Karpas-422 (cell line): ENCODE measurements around the gene MIEF2. TPM values are rescaled to one million over a fixed set of nuclear protein-coding genes. Genes with fewer than 3 reads are reported as not detected.

Experiments used
- DNase-seq: peaks from one replicate; pipeline ENCODE4 v3.0.0-alpha.2; 2015
- H2AFZ ChIP-seq: fragments of 200-600 bp; sonication (generic); 2 replicates; pipeline ENCODE4 v1.6.1; 2014; ENCODE audit warnings: antibody characterized with exemption, low read length, mixed read lengths
- H3K27ac ChIP-seq: fragments of 200-600 bp; sonication (generic); 2 replicates; pipeline ENCODE4 v1.5.1; 2014; ENCODE audit warnings: mild to moderate bottlenecking, low read length, moderate library complexity
- H3K27me3 ChIP-seq: fragments of 200-600 bp; sonication (generic); 2 replicates; pipeline ENCODE4 v1.6.1; 2014; ENCODE audit warnings: low read length, mixed read lengths
- H3K36me3 ChIP-seq: fragments of 200-600 bp; sonication (generic); 2 replicates; pipeline ENCODE4 v1.6.1; 2014; ENCODE audit warnings: low read length, mixed read lengths; ENCODE audit not compliant: insufficient read depth
- H3K4me1 ChIP-seq: fragments of 200-600 bp; sonication (generic); 2 replicates; pipeline ENCODE4 v1.6.1; 2014; ENCODE audit warnings: mild to moderate bottlenecking, low read length, mixed read lengths
- H3K4me2 ChIP-seq: fragments of 200-600 bp; sonication (generic); 2 replicates; pipeline ENCODE4 v1.6.1; 2014; ENCODE audit warnings: low read length, low read depth, mild to moderate bottlenecking; ENCODE audit not compliant: poor library complexity, severe bottlenecking
- H3K4me3 ChIP-seq: fragments of 200-600 bp; sonication (generic); 2 replicates; pipeline ENCODE4 v1.5.1; 2014; ENCODE audit warnings: mild to moderate bottlenecking, antibody characterized with exemption, low read length, mixed read lengths
- H3K79me2 ChIP-seq: fragments of 200-600 bp; sonication (generic); 2 replicates; pipeline ENCODE4 v1.6.1; 2014; ENCODE audit warnings: mild to moderate bottlenecking, low read length, mixed read lengths
- H3K9ac ChIP-seq: fragments of 200-600 bp; sonication (generic); 2 replicates; pipeline ENCODE4 v1.6.0; 2014; ENCODE audit warnings: low read length
- H3K9me2 ChIP-seq: fragments of 200-600 bp; sonication (generic), shearing (Covaris generic); replicated peaks from 2 replicates; pipeline ENCODE4 v1.6.0; 2014; ENCODE audit warnings: mild to moderate bottlenecking, low read length, moderate library complexity; ENCODE audit not compliant: insufficient read depth
- H3K9me3 ChIP-seq: fragments of 300-700, 200-600 bp; sonication (generic); 2 replicates; pipeline ENCODE4 v1.6.1; 2014; ENCODE audit warnings: low read length, mixed read lengths
- H4K20me1 ChIP-seq: fragments of 200-600 bp; sonication (generic); 2 replicates; pipeline ENCODE4 v1.6.1; 2014; ENCODE audit warnings: mild to moderate bottlenecking, antibody characterized with exemption, low read length, low read depth; ENCODE audit not compliant: insufficient read depth
- total RNA-seq: library from RNA; depleted of rRNA; stranded (reverse); fragments of >200 nt; shearing (Covaris generic); gene quantifications from 2 replicates; pipeline ENCODE4 v1.2.3, GENCODE V29; 2014; ENCODE audit warnings: low replicate concordance

Gene MIEF2
- total RNA-seq, 1 experiment from 2014 or later: 4.5 TPM

- no peaks in the 10 kb centered on the region for H3K27me3 ChIP-seq
- H3K9ac ChIP-seq: peak overlapping the region; percentile 81
- peak; percentile 74 for DNase-seq
- peak overlapping the region; percentile 77 for H3K4me3 ChIP-seq
- peak overlapping the region; percentile 79 for H3K4me2 ChIP-seq
- H3K9me2 ChIP-seq: no peaks in the 10 kb centered on the region
- H3K79me2 ChIP-seq: peaks cover 23% of the 10 kb centered on the region
- H2AFZ ChIP-seq: peak overlapping the region; percentile 93
- H3K4me1 ChIP-seq: peaks cover 35% of the 10 kb centered on the region
- H4K20me1 ChIP-seq: peaks cover 9% of the 10 kb centered on the region; the same call in 1 of the 2 replicates
- peak overlapping the region; percentile 65 for H3K27ac ChIP-seq
- no peaks in the 10 kb centered on the region for H3K9me3 ChIP-seq
- H3K36me3 ChIP-seq: no peaks in the 10 kb centered on the region
Observed at GRCh38 chr17:18261146-18261515, 669 bp downstream of the MIEF2 start.

DNA sequence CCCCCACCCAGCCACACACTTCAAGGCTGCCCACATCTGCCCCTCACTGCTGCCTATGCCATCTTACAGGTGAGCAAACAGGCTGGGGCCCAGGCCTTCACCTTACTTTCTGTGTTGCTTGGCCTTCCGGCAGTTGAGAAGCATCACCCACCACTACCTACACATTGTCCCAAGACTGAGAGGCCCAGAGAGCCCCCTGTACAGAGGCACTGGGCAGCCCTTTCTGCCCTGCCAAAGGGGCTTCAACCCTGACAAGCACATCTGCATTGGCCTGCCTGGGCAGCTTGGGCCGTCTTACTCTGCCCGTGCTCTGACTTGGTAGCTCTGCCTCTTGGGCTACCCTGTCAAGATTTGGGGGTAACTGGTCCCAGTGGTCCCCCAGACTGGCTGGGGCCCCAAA is 1.2 kb downstream of the MIEF2 start:
- Histone ChIP-seq H3K27ac (no peak overlapping the region), H3K4me1 (peaks cover 35% of the 10 kb centered on the region), H4K20me1 (peaks cover 9% of the 10 kb centered on the region; the same call in 1 of the 2 replicates)

DNA sequence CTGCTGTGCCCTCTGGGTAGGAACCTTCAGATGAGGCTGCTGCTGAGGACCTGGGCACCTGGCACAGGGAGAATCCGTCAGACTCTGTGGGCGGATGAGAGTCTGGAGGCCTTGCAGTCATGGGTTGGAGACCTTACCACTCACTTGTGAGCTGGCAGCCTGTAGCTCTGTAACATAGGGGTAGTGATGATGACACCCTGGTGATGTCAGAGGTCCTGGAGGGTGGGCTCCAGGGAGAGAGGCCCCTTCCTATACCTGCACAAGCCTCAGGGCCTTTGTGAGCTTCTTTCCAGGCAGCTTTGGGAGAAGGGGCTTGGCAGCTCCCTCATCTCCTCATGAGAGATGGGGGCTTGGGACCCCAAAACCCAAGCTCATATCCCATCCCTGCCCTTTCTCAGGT is 1.6 kb downstream of the MIEF2 start:
- DNase-seq: no peak
- Histone ChIP-seq H3K27ac (no peak overlapping the region), H3K9ac (peak overlapping the region; percentile 81)

More for the DNA sequence above, 1.2 kb downstream of the MIEF2 start:
- Histone ChIP-seq H3K4me2 (peak overlapping the region; percentile 79), H3K4me3 (peak overlapping the region; percentile 77), H3K36me3 (no peaks in the 10 kb centered on the region), H3K9me3 (no peaks in the 10 kb centered on the region), H3K9me2 (no peaks in the 10 kb centered on the region), H3K27me3 (no peaks in the 10 kb centered on the region), H2AFZ (no peak overlapping the region), H3K79me2 (peaks cover 18% of the 10 kb centered on the region), H3K9ac (peak overlapping the region; percentile 81)
- DNase-seq: no peak

GRCh38 chr17:18262641-18263040 is 2.2 kb downstream of the MIEF2 start:
- no peak for DNase-seq
- no peak overlapping the region for H3K9ac ChIP-seq
- H3K4me1 ChIP-seq: peaks cover 26% of the 10 kb centered on the region

More for the DNA sequence above, 1.6 kb downstream of the MIEF2 start:
- Histone ChIP-seq H2AFZ (no peak overlapping the region), H3K9me3 (no peaks in the 10 kb centered on the region), H3K4me1 (peaks cover 31% of the 10 kb centered on the region), H3K4me2 (peak overlapping the region; percentile 79), H3K9me2 (no peaks in the 10 kb centered on the region), H4K20me1 (peaks cover 6% of the 10 kb centered on the region; the same call in 1 of the 2 replicates), H3K4me3 (peak overlapping the region; percentile 77; the same call in 1 of the 2 replicates), H3K79me2 (peaks cover 14% of the 10 kb centered on the region), H3K36me3 (no peaks in the 10 kb centered on the region), H3K27me3 (no peaks in the 10 kb centered on the region)

GRCh38 chr17:18263885-18264682 is 3.6 kb downstream of the MIEF2 start:
- Histone ChIP-seq H3K79me2 (no peaks in the 10 kb centered on the region), H3K4me1 (peaks cover 19% of the 10 kb centered on the region), H2AFZ (no peak overlapping the region), H3K27me3 (no peaks in the 10 kb centered on the region), H4K20me1 (no peaks in the 10 kb centered on the region), H3K4me3 (no peak overlapping the region), H3K9me3 (no peaks in the 10 kb centered on the region), H3K4me2 (no peak overlapping the region), H3K36me3 (no peaks in the 10 kb centered on the region), H3K27ac (no peak overlapping the region), H3K9me2 (no peaks in the 10 kb centered on the region), H3K9ac (no peak overlapping the region)
- no peak for DNase-seq

More at GRCh38 chr17:18262641-18263040, 2.2 kb downstream of the MIEF2 start:
- H2AFZ ChIP-seq: no peak overlapping the region
- no peak overlapping the region for H3K4me3 ChIP-seq
- H3K9me2 ChIP-seq: no peaks in the 10 kb centered on the region
- H3K36me3 ChIP-seq: no peaks in the 10 kb centered on the region
- H3K27ac ChIP-seq: no peak overlapping the region
- H4K20me1 ChIP-seq: peaks cover under 1% of the 10 kb centered on the region; the same call in 1 of the 2 replicates
- H3K27me3 ChIP-seq: no peaks in the 10 kb centered on the region
- H3K4me2 ChIP-seq: no peak overlapping the region
- H3K79me2 ChIP-seq: peaks cover 8% of the 10 kb centered on the region
- H3K9me3 ChIP-seq: no peaks in the 10 kb centered on the region

- Histone ChIP-seq H3K4me3 (no peak overlapping the region), H3K36me3 (peaks cover 4% of the 10 kb centered on the region; the same call in 1 of the 2 replicates), H3K4me1 (no peaks in the 10 kb centered on the region), H2AFZ (no peak overlapping the region), H3K9ac (no peak overlapping the region), H3K9me3 (no peaks in the 10 kb centered on the region), H3K9me2 (no peaks in the 10 kb centered on the region), H3K27ac (no peak overlapping the region), H4K20me1 (no peaks in the 10 kb centered on the region), H3K27me3 (no peaks in the 10 kb centered on the region), H3K4me2 (no peak overlapping the region), H3K79me2 (no peaks in the 10 kb centered on the region)
- DNase-seq: no peak
Observed at GRCh38 chr17:18267366-18267765, 6.9 kb downstream of the MIEF2 start.

DNA sequence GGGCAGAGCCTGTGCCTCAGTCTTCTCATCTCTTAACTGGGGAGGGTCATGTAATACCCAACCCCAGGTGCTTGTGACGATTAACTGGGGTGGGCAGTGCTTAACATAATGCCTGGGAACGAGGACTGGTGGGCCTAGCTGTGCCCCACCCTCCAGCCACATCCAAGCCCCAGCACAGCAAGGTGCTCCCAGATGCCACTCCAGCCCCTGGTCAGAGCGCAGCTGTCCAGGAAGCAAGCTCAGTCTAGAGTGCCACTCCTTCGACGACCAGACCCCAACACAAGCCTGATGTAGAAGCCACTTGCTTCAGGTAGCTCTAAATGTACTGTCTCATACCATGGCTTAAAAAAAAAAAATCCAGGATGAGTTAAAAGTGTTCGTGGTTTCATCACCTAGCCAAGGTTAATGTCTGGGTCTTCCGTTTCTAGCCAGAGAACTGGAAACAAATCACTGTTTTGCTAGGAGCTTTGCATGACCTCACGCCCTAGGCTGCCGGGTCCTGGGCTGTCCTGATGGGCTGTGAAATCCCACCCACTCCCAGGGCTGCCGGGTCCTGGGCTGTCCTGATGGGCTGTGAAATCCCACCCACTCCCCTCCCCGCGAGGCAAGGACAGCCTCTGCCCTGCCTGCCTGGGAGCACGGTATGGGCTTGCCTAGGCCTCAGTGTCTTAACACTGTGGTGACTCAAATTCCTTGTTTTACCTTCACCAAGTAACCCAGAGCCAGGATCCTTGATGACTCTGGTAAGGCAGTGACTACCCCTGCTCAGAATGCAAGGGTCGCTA is 7.7 kb downstream of the MIEF2 start:
- no peak overlapping the region for H3K4me2 ChIP-seq
- DNase-seq: no peak
- H3K27me3 ChIP-seq: no peaks in the 10 kb centered on the region
- no peak overlapping the region for H3K9ac ChIP-seq
- H3K79me2 ChIP-seq: no peaks in the 10 kb centered on the region
- peaks cover 5% of the 10 kb centered on the region; the same call in 1 of the 2 replicates for H3K36me3 ChIP-seq
- no peak overlapping the region for H2AFZ ChIP-seq
- H3K4me3 ChIP-seq: no peak overlapping the region
- H4K20me1 ChIP-seq: no peaks in the 10 kb centered on the region
- no peaks in the 10 kb centered on the region for H3K4me1 ChIP-seq
- no peaks in the 10 kb centered on the region for H3K9me3 ChIP-seq
- no peak overlapping the region for H3K27ac ChIP-seq
- no peaks in the 10 kb centered on the region for H3K9me2 ChIP-seq
